Breast epithelium (tissue), 4 donors: ENCODE data around the gene ERFL. TPM values are rescaled to one million over a fixed set of nuclear protein-coding genes. Genes with fewer than 3 reads are reported as not detected.
A peak's percentile ranks its signal among the peaks of the same experiment; 100 is the strongest.

Source experiments
- DNase-seq, 2 donors: peaks; one replicate each; pipeline ENCODE4 v3.0.0-alpha.2; 2019; ENCODE audit warnings: low spot score in 2 of 2
- H3K27ac ChIP-seq, 2 donors: fragments of 200-600 bp; sonication (generic) in 1 of 2; one replicate each; pipeline ENCODE4 v1.5.1; 2016 to 2019; ENCODE audit warnings: mild to moderate bottlenecking in 1 of 2
- H3K27me3 ChIP-seq, 2 donors: fragments of 200-600 bp; sonication (generic) in 1 of 2; one replicate each; pipeline versions ENCODE4 v1.5.1 to v1.6.0; 2017 to 2019; ENCODE audit warnings: control low read depth in 1 of 2, mild to moderate bottlenecking in 1 of 2
- H3K36me3 ChIP-seq: fragments of 200-600 bp; one replicate; pipeline ENCODE4 v1.5.1; 2019
- H3K4me1 ChIP-seq, 2 donors: fragments of 200-600 bp; sonication (generic); one replicate each; pipeline ENCODE4 v1.5.1; 2016 to 2019; ENCODE audit warnings: control low read depth in 1 of 2
- H3K4me3 ChIP-seq, 3 donors: fragments of 200-600 bp; sonication (generic); 1 replicate in 2 of 3; 2 replicates in 1 of 3; pipeline ENCODE4 v1.5.1; 2016 to 2019; ENCODE audit warnings: mild to moderate bottlenecking in 3 of 3, moderate library complexity in 2 of 3
- H3K9me3 ChIP-seq, 2 donors: fragments of 200-600 bp; sonication (generic) in 1 of 2; one replicate each; pipeline ENCODE4 v1.5.1; 2016 to 2019; ENCODE audit warnings: control low read depth in 1 of 2
- POLR2A ChIP-seq: fragments of 450-650 bp; IDR thresholded peaks from one replicate; pipeline ENCODE4 v1.6.1; 2016; ENCODE audit warnings: antibody characterized with exemption, mild to moderate bottlenecking, moderate library complexity
- POLR2AphosphoS5 ChIP-seq, 3 donors: sonication (generic); formaldehyde crosslinking; IDR thresholded peaks; one replicate each; pipeline ENCODE4 v1.6.1; 2017; ENCODE audit warnings: antibody characterized with exemption in 3 of 3
- intact Hi-C: fragments of 100-400 bp; cut with DNase I; formaldehyde crosslinking; loops from one replicate; pipeline ENCODE4 v1.15.1; 2023; ENCODE audit warnings: low total_unique reads
- total RNA-seq, 3 donors: library from RNA; depleted of rRNA; stranded (reverse); fragments of >200 nt; gene quantifications; one replicate each; pipeline ENCODE4 v1.1.0, GENCODE V29; 2016
- TF ChIP-seq, protein P1 (sequence below), 3 donors: fragments of 450-650 bp; IDR thresholded peaks; one replicate each; pipeline ENCODE4 v1.5.1; 2016 to 2017; ENCODE audit warnings: antibody characterized with exemption in 3 of 3, mild to moderate bottlenecking in 3 of 3, moderate library complexity in 3 of 3

ERFL gene
- total RNA-seq, 3 donors from 2014 or later: 0.15 TPM; not detected in 2

DNA sequence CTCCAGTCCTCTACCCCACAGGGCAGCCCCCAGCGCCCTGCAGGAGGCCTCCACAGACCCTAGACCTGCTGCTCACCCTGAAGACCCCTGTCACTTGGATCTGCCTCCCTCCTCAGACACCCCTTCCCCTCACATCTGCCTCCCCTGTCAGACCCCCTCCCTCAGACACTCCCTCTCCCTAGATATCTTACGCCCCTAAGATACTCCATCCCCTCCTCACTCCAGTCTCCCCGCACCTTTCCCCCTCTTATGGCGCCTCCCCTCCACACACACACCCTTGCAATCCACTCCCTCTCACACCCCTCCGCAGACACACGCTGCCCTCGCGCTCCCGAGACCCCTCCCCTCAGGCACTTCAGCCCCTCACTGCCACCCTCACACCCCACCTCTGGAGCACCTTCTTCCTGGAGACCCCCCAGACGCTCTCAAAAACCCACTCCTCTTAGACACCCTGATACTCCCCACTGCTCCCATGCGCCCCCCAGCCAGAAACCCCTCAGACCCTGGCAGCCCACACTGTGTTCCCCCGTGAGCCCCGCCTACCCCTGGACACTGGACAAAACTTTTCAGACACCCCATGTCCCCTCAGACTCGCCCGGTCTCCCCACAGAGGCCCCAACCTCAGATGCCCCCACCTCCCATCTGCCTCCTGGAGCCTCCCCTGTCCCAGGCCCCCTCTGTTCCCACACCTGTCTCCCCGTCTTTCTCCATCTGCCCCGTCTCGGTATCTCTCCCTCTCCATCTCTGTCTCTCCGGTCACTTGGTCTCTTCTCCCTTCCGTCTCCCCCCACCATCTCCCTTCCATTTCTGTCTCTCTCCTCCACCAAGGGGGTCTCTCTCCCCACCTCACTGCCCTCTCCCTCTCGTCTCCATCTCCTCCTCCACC lies 14.5 kb downstream of the ERFL start:
- TF ChIP-seq POLR2AphosphoS5 (IDR thresholded peaks at IDR 0.05) (no peak), POLR2A (no peak)
- TF ChIP-seq, protein P1, sequence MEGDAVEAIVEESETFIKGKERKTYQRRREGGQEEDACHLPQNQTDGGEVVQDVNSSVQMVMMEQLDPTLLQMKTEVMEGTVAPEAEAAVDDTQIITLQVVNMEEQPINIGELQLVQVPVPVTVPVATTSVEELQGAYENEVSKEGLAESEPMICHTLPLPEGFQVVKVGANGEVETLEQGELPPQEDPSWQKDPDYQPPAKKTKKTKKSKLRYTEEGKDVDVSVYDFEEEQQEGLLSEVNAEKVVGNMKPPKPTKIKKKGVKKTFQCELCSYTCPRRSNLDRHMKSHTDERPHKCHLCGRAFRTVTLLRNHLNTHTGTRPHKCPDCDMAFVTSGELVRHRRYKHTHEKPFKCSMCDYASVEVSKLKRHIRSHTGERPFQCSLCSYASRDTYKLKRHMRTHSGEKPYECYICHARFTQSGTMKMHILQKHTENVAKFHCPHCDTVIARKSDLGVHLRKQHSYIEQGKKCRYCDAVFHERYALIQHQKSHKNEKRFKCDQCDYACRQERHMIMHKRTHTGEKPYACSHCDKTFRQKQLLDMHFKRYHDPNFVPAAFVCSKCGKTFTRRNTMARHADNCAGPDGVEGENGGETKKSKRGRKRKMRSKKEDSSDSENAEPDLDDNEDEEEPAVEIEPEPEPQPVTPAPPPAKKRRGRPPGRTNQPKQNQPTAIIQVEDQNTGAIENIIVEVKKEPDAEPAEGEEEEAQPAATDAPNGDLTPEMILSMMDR (IDR thresholded peaks at IDR 0.05): no peak
- H3K9me3 ChIP-seq: no peaks in the 10 kb centered on the region
- H3K27ac ChIP-seq: no peak overlapping the region
- no peaks in the 10 kb centered on the region for H3K36me3 ChIP-seq
- intact Hi-C loops: no loop called here
- H3K4me1 ChIP-seq: peaks cover 3 to 5% of the 10 kb centered on the region in 2 donors
- no peak for DNase-seq
- H3K27me3 ChIP-seq: peaks cover 7 to 69% of the 10 kb centered on the region in 2 donors
- H3K4me3 ChIP-seq: no peak overlapping the region

DNA sequence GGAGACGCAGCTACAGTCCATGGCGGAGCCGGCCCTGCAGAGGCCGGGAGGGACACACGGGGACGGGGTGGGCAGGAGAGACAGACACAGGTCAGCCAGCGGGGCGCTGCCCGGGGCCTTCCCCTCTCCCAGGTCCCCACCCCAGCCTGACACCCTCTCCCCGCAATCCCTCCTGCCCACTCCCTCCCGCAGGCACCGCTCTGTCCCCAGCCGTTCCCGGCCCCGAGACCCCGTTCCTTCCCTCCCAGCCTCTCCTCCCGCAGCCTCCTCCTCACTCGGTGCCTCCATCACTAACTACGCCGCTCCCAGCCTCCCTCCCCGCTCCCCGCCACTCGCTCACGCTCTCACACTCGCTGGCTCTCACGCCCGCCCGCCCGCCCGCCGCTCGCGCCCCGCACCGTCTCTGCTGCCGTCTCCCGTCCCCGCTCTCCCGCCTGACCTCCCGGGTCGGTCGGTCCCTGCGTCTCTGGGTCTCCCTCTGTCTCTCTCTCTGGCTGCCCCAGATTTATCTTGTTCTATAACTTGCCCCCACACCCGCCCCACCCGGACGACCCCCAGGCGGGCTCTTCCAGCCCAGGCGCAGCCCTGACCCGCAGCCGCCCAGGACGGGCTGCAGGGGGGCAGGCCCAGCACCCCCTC lies 15.2 kb downstream of the ERFL start:
- no peaks in the 10 kb centered on the region for H3K9me3 ChIP-seq
- H3K27me3 ChIP-seq: peaks cover 7 to 62% of the 10 kb centered on the region in 2 donors
- H3K4me3 ChIP-seq: peak overlapping the region in 1 of 3 donors; percentile 33
- DNase-seq: no peak
- H3K4me1 ChIP-seq: peaks cover 3 to 5% of the 10 kb centered on the region in 2 donors
- H3K36me3 ChIP-seq: no peaks in the 10 kb centered on the region
- H3K27ac ChIP-seq: no peak overlapping the region
- TF ChIP-seq, protein P1 (IDR thresholded peaks at IDR 0.05): no peak
- TF ChIP-seq POLR2AphosphoS5 (IDR thresholded peaks at IDR 0.05) (no peak), POLR2A (no peak)
- intact Hi-C loops: no loop called here

DNA sequence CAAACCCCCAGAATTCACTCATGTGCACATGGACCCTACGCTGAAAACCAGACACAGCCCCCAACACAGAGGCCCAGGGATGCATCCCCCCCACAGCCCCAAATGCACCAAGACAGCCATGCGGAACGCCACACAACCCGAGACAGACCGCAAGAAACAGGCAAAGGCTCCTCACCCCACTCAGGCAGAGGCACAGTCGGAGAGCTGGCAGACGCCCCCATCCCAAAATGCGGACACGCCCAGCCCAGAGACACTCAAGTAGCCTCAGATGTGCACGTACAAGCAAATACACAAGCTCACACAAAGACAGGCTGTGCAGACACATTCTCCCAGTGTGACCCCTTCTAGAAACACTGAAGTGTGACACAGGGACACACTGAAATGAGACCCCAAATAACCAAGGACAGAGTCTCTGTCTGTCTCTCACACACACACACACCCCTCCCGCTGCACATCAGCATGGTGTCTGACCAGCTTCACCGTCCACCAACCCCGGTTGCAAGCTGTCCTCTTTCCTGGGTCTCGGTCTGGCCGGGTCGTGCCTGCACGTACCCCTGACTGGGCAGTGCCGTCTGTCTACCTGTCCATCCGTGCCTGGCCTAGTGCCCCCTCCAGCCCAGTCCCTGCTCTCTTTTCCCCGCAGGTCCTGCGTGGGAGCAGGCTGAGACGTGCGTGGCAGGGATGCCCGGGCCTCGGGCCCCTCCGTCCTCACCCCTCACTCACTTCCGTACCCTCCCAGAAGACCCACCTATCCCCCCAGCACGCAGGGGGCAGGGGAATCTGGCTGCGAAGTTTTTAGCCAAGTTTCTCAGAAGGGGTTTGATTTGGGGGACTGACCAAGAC lies 16.1 kb downstream of the ERFL start:
- intact Hi-C loops: no loop called here
- Histone ChIP-seq H3K27me3 (peaks cover 4 to 53% of the 10 kb centered on the region in 2 donors), H3K36me3 (no peaks in the 10 kb centered on the region), H3K4me3 (no peak overlapping the region), H3K27ac (no peak overlapping the region), H3K9me3 (no peaks in the 10 kb centered on the region), H3K4me1 (peaks cover 3 to 5% of the 10 kb centered on the region in 2 donors)
- no peak for DNase-seq
- no peak for TF ChIP-seq POLR2A
- TF ChIP-seq POLR2AphosphoS5 (IDR thresholded peaks at IDR 0.05): no peak
- TF ChIP-seq, protein P1 (IDR thresholded peaks at IDR 0.05): no peak

DNA sequence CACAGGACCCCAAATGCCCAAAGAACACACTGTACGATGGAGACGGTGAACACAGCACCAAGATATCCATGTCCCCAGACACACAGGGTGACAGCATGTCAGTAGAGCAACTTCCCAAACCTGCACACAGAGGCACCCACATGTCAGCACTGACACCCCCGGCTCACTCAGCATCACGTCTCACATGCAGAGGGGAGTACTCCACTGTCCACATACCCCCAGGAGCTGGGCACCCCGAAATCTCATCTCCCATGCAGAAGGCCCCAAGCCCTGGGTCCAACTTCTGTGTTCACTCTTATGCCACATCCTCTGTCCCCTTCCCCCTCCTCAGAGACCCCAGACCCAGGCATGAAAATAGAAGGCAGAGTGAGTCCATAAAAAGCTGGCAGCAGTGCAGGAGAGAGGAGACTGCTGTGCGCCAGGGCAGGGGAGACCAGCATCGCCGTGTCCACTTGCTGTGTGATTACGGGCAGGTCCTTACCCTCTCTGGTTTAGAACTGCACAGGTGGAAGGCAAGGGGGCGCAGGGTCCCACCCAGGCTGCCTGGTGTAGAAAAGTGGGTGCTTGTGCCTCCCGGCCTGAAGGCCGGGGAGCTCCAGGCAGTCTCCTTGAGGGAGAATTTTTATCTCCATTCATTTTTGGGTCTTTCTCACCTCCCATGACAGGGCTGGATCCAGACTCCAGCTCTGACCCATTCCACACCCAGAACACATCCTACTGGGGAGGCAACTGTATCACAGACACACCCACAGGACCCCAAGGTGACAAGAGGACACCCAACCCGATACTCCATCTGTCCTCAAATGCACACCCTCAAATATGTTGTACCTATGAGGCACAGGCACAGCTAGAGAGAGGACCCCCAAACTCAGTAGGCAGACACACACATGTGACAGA lies 17.0 kb downstream of the ERFL start:
- peaks cover 4 to 46% of the 10 kb centered on the region in 2 donors for H3K27me3 ChIP-seq
- no peak for DNase-seq
- no peaks in the 10 kb centered on the region for H3K36me3 ChIP-seq
- no peaks in the 10 kb centered on the region for H3K9me3 ChIP-seq
- intact Hi-C loops: no loop called here
- H3K4me3 ChIP-seq: no peak overlapping the region
- no peak for TF ChIP-seq POLR2AphosphoS5 (IDR thresholded peaks at IDR 0.05)
- TF ChIP-seq, protein P1 (IDR thresholded peaks at IDR 0.05): no peak
- no peak for TF ChIP-seq POLR2A
- H3K27ac ChIP-seq: no peak overlapping the region
- H3K4me1 ChIP-seq: peaks cover 3 to 5% of the 10 kb centered on the region in 2 donors
